Amygdala (tissue), 56 donors: Measurements from ENCODE around the gene RFNG.
A peak's percentile ranks its signal among the peaks of the same experiment; 100 is the strongest.

ENCODE experiments used
- DNase-seq, 56 donors: peaks; one replicate each; lab custom pipeline; 2025; lab: John Stamatoyannopoulos, UW

RFNG gene

DNA sequence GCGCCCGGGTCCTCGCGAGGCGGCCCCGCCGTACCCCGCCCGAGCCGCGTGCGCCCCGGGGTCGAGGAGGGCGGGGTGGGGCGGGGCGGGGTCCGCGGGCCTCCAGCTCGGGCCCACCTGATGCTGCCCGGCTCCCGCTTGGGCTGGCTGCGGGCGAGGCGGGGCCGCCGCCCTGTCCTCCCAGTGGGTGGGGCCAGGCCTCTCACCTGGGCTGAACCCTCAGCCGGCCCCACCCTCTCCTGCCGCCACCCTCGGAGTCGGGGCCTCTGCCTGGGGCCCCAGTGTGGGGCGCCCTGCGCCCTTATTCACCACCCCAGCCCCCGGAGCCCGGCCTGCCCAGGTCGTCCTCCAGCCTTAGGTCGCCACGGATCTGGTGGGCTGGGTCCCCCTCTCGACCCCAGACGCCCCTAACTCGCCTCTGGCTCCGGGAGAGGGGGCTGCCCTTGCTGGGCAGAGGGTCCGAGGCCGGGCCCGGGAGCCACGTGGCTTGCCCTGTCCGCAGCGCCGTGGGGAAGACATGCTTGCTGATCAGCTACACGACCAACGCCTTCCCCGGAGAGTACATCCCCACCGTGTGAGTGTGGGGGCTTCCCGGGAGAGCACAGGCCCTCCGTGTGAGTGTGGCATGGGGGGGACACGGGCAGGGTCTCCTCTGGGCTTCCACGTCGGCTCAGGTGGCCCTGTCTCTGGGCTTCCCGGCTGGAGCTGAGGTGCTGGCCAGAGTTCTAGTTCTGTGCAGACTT, 19.6 kb downstream of the RFNG start:
- peak in 1 of 56 donors; percentile 35 for DNase-seq

DNA sequence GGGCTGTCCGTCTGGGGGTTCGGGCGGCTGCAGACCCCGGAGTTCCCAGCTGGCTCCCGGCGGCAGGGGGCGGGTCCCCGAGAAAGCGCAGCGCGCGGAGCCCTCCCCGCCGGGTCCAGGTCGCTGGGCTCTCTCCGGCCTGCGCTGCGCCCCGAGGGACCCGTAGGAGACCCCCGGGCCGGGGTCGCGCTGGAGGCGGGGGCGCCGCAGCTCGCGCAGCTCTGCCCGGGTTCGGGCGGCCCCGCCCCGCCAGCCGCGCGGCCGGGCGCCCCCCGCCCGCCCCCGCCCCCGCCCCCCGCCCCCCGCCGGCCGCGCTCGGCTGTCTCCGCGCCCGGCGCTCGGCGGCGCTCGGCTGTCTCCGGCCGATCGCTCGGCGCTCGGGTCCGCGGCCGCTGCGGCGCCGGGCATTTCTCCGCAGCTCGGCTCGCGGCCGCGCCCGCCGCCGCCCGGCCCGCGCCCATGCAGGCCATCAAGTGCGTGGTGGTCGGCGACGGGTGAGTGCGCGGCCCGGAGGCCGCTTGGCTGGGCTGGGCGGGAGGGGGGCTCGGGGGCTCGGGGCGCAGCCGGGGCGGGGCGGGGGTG, 20.2 kb downstream of the RFNG start, which contains the start of gene RAC3:
TSS of gene RAC3 (plus strand) at position 376 of the 582 bp plus-strand sequence. CDS start at position 460, 84 bp downstream.
- DNase-seq = peak in 3 of 56 donors; percentile 14 to 46 (median 23)

DNA sequence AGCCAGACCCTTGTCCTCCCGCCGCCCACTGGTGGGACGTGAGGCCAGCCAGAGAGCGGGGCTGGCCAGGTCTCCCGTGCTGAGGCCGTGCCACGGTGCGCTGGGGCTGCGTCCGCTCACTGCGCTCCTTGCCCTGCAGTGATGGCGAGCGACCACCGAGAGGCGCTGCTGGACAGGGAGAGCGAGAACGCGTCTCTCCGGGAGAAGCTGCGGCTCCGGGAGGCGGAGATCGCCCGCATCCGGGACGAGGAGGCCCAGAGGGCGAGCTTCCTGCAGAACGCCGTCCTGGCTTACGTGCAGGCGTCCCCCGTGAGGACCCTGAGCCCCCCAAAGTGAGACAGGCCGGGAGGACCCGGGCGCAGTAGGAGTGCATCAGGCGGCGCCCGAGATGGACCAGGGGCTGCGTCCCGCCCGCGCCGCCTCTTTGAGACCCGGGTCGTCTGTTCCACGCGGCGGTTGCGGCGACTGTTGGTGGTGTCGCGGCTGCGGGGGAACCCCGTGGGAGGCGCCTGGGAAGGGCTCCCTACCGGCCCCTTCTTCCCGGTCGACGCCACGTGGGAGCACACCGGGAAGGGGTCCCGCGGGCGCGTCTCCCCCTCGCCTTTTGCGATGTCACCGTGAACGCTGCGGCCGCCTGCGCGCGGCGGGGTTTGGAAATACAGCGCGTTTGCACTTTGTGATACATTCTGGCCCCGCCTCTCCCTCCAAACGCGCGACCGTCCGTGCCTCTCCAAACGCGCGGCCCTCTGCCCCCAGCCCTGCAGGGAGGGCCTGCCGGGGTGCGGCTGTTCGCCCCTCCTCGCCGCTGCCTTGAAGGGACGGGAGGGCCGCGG, 20.9 kb downstream of the RFNG start:
- DNase-seq = peak in 54 of 56 donors; percentile 6 to 88 (median 72)

DNA sequence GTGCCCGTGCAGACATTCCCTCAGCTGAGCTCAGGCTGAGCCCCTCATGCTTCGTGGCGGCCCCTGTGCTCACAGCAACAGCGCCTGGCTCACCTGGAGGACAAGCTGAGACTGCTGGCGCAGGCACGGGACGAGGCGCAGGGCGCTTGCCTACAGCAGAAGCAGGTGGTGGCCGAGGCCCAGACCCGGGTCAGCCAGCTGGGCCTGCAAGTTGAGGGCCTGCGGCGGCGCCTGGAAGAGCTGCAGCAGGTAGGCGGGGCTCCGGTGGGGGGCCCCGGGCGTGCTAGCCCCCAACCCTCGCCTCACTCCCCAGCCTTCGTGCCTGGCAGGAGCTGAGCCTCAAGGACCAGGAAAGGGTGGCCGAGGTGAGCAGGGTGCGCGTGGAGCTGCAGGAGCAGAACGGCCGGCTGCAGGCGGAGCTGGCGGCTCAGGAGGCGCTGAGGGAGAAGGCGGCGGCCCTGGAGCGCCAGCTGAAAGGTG, 21.6 kb downstream of the RFNG start:
- no peak for DNase-seq

DNA sequence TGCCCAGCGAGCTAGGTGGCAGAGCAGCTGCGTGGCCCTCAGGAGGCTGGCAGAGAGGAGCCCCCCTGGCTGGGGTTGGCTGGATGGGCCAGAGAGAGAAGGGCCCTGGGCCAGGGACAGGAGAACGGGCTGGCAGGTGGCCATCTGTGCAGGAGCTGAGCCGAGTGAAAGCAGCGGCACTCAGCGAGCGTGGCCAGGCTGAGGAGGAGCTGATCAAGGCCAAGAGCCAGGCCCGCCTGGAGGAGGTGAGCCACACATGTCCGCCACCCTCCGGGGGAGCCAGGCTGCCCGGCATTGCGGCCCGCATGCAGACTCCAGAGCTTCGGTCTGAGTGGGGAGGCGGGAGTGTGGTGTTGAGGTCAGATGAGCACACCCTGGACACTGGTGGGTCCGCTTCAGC, 22.2 kb downstream of the RFNG start:
- peak in 2 of 56 donors; percentile 13 to 19 for DNase-seq

DNA sequence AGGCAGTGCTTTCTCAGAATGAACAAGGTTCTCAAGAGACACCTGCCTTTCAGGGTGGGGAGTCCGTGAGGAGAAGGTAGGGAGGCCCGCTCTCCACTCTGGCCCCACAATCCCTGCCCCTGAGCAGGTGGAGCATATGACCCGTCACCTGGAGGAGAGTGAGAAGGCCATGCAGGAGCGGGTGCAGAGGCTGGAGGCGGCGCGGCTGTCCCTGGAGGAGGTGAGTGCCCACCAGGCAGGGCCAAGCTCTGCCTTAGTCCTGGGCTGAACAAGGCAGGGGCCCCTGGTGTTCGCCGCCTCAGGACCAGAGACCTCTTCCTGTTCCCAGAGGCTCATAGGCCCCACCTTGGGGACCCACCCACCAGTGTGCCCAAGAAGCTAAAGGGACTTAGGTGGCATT, 22.6 kb downstream of the RFNG start:
- DNase-seq = no peak

DNA sequence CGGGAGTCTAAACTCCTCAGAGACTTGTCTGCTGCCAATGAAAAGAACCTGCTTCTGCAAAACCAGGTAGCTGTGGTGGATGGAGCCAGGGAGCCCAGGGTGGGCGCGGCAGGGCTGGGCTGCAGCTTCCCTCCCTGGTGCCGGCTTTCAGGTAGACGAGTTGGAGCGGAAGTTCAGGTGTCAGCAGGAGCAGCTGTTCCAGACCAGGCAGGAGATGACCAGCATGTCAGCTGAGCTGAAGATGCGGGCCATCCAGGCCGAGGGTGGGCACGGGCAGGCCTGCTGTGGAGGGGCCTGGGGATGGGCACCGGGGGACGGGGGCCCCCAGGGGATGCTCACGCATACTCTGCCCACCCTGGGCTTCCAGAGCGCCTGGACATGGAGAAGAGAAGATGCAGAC, 23.4 kb downstream of the RFNG start:
- DNase-seq = no peak

DNA sequence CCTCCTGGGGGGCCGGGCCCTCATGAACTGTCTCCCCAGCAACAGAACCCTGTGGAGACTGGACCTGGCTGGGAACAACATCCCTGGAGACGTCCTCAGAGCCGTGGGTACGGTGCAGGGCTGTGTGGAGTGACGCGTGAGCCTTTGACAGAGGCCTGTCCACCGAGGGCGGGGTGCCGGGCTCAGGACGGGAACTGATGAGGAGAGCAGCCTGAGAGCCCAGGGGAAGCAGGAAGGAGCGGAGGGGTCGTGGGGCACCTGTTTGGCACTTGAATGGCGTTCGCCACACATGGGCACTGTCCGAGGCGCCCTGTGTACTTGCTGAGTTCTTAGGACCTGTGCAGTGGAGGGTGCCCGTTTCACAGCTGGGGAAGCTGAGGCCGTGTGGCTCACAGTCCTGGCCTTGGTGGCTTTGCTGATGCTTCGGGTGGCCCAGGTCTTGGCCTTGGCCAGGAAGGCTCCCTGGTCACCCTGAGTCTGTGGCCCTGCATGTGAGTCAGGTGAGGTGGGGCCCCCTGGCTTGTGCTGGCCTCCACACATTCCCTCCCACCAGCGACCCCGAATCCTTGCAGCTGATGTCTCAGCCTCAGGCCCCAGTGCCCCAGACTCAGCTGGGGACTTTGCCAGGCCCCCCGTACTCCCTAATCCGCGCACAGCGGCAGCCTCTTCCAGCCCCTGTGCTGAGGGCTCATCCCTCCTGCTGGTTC, 26.1 kb downstream of the RFNG start:
- no peak for DNase-seq

DNA sequence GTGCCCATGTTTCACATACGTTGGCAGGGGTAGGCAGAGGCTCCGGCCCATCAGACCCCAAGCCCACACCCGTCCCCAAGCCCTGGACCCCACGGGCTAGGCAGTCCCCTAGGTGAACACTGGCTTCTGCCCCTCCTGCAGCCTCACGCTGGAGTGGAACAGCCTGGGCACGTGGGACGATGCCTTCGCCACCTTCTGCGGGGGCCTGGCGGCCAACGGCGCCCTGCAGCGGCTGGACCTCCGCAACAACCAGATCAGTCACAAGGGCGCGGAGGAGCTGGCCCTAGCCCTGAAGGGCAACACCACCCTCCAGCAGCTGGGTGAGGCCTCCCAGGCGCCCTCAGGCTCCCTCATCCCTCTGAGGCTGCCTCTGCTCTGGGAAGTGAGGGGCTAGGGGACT, 26.8 kb downstream of the RFNG start:
- no peak for DNase-seq

DNA sequence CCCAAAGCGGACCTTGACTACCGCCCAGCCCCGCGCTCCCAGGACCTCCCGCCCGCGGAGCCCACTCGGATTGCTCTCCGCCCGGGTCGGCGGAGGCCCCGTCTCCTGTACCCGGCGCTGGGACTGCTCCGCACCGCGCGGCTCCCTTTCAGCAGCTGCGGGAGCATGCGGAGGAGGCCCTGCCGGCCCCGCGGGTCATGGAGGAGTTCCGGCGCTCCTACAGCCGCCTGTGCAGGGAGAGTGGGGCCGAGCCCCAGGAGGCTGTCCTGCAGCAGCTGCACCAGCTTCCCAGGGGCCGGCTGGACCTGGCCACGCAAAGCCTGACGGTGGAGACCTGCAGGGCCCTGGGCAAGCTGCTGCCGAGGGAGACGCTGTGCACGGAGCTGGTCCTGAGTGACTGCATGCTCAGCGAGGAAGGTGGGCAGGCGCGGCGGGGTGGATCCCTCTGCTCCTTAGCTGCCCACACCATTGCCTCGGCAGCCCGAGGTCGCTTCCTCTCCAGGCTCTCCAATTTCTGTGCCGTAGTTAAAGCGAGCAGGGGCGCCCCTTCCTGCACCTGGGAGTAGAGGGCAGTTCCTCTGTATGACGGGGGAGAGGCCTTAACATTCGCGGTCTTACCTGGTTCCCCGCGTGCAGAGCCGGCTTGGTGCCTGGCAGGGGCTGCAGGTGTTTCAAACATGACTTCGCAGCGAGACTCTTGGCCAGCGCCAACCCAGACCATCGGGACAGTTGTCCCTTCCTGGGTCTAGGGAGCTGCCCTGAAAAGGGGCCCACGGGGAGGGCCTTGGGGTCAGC, 28.0 kb downstream of the RFNG start:
- DNase-seq = peak in 1 of 56 donors; percentile 42

DNA sequence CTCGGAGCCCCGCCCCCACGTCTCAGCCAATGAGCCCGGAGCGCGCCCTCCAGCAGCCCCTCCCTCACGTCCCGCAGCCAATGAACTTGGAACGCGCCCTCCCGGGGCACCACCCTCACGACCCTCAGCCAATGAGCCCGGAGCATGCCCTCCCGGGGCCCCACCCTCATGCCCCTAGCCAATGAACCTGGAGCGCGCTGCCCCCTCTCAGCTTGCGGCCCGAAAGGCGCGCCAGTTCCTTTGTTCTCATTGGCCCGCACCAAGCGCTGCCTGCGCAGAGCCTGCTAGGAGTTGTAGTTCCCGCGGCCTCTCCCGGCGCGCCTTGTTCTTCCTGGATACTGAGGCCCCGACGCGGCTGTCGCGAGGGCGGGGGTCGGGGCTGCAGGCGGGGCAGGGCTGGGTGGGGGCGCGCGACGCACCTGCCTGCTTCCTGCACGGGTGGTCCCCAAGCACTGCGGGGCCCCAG, 28.6 kb downstream of the RFNG start, which contains the start of gene LRRC45:
TSS of gene LRRC45 (plus strand) at position 325 of the 466 bp plus-strand sequence. CDS start 339 bp downstream, outside the sequence.
- DNase-seq = peak; percentile 77 to 100 (median 100)

DNA sequence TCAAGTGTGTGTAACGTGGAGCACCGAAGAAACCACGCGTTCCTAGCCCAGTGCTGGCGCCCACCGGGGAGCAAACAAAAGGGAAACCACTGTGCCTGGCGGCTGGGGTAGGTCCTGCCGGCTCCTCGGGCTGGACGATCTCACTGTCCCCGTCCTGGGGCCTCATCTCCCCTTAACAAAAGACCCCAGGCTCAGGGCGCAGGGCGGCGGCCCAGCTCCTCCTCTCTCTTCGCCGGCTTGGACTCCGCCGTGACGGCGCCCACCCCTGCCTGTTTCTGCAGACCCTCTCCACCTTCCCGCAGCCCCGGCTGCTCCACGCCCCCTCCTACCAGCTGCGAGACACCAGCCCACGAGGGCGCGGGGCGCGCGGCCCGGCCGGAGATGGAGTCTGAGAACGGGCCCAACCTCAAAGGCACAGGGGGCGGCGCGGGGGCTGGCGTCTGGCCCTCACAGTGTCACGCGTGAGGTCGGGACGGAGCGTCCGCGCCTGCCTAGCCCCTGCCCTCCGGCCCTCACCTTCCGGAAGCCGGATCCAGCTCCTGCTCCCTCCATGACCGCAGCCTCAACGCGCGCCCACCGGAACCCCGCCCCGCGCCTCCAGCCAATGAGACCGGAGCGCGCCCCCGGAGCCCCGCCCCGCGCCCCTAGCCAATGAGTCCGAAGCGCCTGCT, 29.2 kb downstream of the RFNG start, which contains the start of gene CENPX:
TSS of gene CENPX (minus strand) at position 569 of the 671 bp plus-strand sequence. CDS start at position 552, 17 bp downstream.
- DNase-seq = peak in 1 of 56 donors; percentile 52

DNA sequence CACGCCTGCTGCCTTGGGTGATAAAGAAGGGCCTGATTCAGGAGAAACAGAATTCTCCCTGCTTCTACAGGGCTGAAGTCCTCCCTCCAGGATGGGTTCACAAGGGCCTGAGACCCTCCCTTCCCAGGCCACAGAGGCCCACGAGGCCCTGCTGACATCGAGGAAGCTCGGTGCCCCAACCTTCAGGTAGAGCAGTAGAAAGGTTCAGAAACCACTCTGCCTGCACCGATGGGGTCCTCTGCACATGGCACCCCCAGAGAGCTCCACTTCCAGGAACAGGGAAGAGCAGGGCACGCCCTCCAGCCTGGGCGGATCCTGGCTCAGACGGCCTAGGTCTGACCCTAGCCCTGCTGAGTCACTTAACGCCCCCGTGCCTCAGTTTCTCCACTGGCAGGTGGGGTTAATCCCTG, 29.7 kb downstream of the RFNG start:
- DNase-seq = no peak

DNA sequence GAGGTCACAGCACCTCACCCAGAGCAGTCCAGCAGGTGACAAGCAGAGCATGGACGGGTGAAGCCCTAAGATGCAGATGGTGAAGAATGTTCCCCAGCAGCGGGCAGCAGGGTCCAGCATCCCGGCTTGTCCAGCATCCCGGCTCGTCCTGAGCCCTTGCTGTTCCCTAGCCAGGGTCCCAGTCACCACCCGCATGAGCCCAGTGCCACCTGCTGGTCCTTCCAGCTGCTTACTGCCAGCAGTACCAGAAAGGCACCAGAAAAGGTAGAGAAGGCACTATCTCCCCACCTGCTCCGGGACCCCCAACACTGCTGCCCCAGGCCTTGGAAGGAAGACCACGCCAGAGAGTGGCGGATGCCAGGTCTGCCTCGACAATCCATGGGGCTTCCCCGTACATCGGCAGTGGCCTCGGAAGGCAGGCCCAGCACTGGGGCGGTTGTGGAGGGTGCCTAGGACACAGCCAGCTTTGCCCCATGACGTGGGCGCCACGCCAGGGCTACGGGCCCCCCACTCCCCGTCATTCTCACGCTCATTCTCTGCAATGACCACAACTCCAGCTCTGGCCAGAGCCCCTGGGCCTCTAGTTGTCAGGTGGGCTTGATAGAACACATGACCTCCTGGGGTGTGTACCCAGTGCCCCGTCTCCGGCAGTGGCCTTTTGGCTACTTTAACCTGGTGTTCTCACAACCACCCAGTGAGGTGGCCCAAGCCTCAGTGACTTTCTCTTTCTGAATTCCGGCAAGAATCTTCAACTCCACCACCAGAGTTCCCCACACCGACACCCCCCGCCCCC, 30.3 kb downstream of the RFNG start:
- peak in 53 of 56 donors; percentile 7 to 85 (median 53) for DNase-seq

DNA sequence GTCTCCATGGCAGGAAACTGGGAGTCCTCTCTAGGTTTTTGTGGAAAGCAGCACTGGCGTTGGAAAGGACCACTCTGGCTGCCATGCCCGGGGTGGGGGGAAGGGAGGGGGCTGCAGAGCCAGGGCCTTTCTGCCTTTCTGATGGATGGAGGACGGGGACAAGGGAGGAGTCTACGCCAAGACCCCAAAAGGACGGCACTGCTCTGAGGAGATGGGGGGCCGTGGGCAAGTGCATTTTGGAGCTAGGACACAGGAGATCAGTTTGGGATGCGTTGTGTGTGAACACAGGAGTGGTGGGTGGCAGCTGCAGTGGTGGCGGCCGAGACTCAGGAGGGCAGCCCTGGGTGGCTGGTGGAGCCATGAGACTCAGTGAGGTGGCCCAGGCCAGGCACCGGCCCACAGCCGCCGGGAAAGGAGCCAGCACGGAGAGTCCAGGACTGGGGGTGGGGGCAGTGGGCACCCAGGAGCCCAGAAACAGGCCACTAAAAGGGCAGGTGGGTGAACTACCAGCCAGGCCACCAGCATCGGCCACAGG, 31.0 kb downstream of the RFNG start:
- peak in 4 of 56 donors; percentile 41 to 58 (median 52) for DNase-seq

DNA sequence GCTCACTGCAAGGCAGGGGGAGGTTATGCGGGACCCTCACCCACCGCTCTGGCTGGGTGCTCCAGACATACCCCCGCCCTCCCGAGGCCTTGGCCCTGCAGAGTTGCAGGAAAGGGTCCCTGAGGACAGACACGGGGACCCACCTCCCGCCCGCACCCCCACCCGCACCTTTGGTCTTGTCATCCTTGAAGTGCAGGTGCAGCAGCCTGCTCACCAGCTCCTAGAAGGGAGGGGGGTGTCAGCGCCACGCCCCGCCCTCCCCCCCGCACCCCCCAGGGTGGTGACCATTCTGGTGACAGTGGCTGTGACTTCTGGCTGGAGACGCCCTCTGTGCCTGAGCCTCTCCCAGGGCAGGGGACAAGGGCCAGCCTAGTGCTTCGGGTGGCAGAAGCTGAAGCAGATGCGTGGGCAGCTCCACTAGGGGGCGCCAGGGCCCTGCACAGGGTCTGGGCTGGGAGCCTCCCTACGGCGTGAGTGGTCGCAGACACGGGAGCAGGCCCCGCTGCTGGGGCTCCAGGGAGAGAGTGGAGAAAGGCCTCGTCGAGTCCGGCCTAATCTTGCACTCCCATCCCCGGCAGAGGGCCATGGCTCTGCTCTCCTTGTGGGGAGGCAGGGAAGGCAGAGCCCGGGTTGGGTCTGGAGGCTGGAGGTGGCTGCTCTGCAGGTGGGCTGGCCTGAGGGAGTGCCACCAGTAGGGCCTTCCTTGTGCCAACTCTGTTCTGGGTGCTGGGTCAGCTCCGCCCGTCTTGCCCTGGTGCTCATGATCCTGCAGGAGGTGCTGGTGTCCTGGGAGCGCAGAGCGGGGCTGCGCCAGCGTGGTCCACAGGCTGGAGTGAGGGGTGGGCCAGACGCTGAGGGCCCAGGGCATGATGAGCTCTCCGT, 31.7 kb downstream of the RFNG start:
- DNase-seq = peak in 6 of 56 donors; percentile 21 to 55 (median 28)
